ENCODE data around the gene PDE8B.

DNA sequence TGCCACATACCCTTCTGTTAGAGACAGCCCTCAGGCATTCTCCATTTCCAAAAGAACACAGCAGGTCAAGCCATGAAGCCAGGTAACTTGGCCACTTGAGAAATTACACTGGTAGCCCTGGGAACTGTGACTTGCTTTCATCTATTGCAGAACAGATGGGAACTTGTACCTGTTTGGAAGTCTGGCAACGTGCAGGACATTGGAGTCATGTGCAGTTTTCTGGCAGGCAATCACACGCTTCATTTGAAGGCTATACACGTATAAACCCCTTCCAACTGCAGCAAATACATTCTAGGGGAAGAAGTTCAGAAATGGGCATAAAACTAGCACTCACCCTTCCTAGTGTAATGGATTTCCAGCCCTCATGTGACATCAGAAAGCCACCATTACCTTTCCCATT, 227.6 kb downstream of the PDE8B start:
- TF ChIP-seq, protein P1, sequence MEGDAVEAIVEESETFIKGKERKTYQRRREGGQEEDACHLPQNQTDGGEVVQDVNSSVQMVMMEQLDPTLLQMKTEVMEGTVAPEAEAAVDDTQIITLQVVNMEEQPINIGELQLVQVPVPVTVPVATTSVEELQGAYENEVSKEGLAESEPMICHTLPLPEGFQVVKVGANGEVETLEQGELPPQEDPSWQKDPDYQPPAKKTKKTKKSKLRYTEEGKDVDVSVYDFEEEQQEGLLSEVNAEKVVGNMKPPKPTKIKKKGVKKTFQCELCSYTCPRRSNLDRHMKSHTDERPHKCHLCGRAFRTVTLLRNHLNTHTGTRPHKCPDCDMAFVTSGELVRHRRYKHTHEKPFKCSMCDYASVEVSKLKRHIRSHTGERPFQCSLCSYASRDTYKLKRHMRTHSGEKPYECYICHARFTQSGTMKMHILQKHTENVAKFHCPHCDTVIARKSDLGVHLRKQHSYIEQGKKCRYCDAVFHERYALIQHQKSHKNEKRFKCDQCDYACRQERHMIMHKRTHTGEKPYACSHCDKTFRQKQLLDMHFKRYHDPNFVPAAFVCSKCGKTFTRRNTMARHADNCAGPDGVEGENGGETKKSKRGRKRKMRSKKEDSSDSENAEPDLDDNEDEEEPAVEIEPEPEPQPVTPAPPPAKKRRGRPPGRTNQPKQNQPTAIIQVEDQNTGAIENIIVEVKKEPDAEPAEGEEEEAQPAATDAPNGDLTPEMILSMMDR (IDR thresholded peaks at IDR 0.05), result no peak
- no peak for TF ChIP-seq POLR2A (IDR thresholded peaks at IDR 0.05)
